ENCODE data around the gene PHIP.

Gene PHIP

GRCh38 chr6:79078075-79078969 lies at the start of gene PHIP:
Gene PHIP, minus strand, starts transcription at chr6:79078254. Its CDS starts 186 bp downstream, at chr6:79078068.
- peak; percentile 81 for TF ChIP-seq ZFX (IDR thresholded peaks at IDR 0.05)
- TF ChIP-seq, protein P1, sequence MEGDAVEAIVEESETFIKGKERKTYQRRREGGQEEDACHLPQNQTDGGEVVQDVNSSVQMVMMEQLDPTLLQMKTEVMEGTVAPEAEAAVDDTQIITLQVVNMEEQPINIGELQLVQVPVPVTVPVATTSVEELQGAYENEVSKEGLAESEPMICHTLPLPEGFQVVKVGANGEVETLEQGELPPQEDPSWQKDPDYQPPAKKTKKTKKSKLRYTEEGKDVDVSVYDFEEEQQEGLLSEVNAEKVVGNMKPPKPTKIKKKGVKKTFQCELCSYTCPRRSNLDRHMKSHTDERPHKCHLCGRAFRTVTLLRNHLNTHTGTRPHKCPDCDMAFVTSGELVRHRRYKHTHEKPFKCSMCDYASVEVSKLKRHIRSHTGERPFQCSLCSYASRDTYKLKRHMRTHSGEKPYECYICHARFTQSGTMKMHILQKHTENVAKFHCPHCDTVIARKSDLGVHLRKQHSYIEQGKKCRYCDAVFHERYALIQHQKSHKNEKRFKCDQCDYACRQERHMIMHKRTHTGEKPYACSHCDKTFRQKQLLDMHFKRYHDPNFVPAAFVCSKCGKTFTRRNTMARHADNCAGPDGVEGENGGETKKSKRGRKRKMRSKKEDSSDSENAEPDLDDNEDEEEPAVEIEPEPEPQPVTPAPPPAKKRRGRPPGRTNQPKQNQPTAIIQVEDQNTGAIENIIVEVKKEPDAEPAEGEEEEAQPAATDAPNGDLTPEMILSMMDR (conservative IDR thresholded peaks at IDR 0.05) = no peak
- peak within 1 kb of the TSS; percentile 90 for H3K27ac ChIP-seq

DNA sequence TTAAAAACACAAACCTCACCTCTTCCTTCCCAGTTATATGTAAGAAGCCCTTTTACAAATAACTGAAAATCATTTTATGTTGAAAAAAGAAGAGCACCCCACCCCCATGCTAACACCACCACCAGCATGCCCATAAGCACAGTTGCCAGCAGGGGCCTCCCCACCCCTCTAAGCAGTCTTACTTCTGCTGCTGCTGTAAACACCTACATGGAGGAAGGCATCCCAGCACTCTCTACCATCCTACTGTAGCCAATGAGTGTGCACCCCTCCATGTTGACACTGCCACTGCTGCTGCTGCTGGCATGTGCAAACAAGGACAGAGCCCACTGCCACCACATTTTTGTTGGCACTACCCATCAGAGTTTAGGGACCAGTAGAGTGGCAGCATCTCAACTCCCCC lies 49.6 kb upstream of the PHIP start:
- H3K27ac ChIP-seq = no peak overlapping the region
- TF ChIP-seq, protein P1 (conservative IDR thresholded peaks at IDR 0.05) = no peak
- TF ChIP-seq ZFX (IDR thresholded peaks at IDR 0.05) = no peak

GRCh38 chr6:79119217-79119616 lies 41.2 kb upstream of the PHIP start:
- no peak overlapping the region for H3K27ac ChIP-seq
- TF ChIP-seq, protein P1 (conservative IDR thresholded peaks at IDR 0.05) = no peak
- no peak for TF ChIP-seq ZFX (IDR thresholded peaks at IDR 0.05)

DNA sequence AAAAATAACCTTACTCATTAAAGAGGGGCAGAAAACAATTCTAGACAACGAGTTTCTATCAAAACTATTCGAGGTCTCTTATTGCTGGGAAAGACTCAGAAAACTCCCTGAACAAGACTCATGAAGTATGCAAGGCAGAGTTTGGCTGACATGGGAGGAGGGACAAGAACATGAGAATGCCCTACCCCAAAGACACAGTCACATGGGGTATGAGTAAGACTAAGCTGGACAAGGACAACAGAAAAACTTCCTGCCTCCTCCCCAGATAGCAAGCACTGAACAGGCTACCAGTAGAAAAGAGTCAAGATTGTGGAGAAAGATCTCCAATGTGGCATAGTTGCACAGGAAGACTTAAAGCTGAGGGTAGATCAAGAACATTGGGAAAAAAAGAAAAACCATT lies 39.7 kb upstream of the PHIP start:
- no peak for TF ChIP-seq ZFX (IDR thresholded peaks at IDR 0.05)
- TF ChIP-seq, protein P1 (conservative IDR thresholded peaks at IDR 0.05) = no peak
- H3K27ac ChIP-seq = no peak overlapping the region

DNA sequence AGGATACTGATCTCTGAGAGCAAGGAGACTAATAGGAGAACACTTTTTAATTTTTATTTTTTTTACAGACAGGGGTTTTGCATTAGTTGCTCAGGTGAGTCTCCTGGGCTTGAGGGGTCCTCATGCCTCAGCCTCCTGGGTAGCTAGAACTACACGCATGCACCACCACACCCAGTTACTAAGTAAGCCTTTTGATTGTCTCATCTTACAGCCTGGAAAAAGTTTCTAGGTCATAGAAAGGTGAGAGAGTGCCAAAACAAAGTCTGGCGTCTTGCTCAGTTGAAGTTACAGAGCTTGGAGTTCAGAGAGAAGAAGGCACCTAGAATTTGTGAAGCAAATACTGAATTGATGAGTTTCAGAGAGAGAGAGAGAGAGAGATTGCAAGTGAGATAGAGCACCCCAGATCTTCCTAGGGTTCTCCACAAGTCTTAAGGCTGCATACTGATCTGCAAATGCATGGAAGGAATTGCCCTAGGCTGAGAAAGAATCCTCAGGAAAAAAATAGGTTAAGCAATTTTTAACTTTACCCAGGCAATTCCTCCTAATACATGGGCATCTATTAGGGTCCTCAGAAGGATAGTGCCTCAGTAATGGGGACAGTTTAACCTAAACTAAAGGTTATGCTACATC lies 37.6 kb upstream of the PHIP start:
- H3K27ac ChIP-seq = no peak overlapping the region
- TF ChIP-seq, protein P1 (conservative IDR thresholded peaks at IDR 0.05) = no peak
- TF ChIP-seq ZFX (IDR thresholded peaks at IDR 0.05) = no peak

- H3K27ac ChIP-seq = no peak overlapping the region
- TF ChIP-seq, protein P1 (conservative IDR thresholded peaks at IDR 0.05) = no peak
- TF ChIP-seq ZFX (IDR thresholded peaks at IDR 0.05) = no peak
These were observed 33.5 kb upstream of the PHIP start for GRCh38 chr6:79111549-79111948.

- no peak overlapping the region for H3K27ac ChIP-seq
- TF ChIP-seq, protein P1 (conservative IDR thresholded peaks at IDR 0.05) = no peak
- no peak for TF ChIP-seq ZFX (IDR thresholded peaks at IDR 0.05)
These were observed 23.1 kb upstream of the PHIP start for GRCh38 chr6:79101164-79101563.

All from C4-2B (cell line).